GM23338 (cell line): ENCODE results near the gene POLR1C. TPM values are rescaled to one million over a fixed set of nuclear protein-coding genes. Genes with fewer than 3 reads are reported as not detected.

ENCODE experiments used
- ATAC-seq: fragments of 200-7000 bp; cut with Tn5 transposase; 3 replicates; pipeline ENCODE4 v1.9.1; 2020
- DNase-seq: peaks from one replicate; pipeline ENCODE4 v3.0.0-alpha.2; 2015; ENCODE audit warnings: low spot score
- H2AFZ ChIP-seq: fragments of 200-600 bp; sonication (generic); 2 replicates; pipeline ENCODE4 v1.8.0; 2016; ENCODE audit warnings: antibody characterized with exemption, mild to moderate bottlenecking, moderate library complexity
- H3F3A ChIP-seq: fragments of 200-600 bp; sonication (generic); replicated peaks from 2 replicates; pipeline ENCODE4 v1.8.0; 2017; ENCODE audit warnings: antibody characterized with exemption, mixed run types, low read depth
- H3K27ac ChIP-seq: fragments of 200-600 bp; sonication (generic); 2 replicates; pipeline ENCODE4 v1.6.1; 2016; ENCODE audit warnings: low read depth
- H3K27me3 ChIP-seq: fragments of 200-600 bp; sonication (generic); 2 replicates; pipeline ENCODE4 v1.8.0; 2016; ENCODE audit warnings: mild to moderate bottlenecking, mixed run types, moderate library complexity; ENCODE audit not compliant: insufficient read depth
- H3K36me3 ChIP-seq: fragments of 200-600 bp; sonication (generic); 2 replicates; pipeline ENCODE4 v1.8.0; 2016; ENCODE audit warnings: mild to moderate bottlenecking; ENCODE audit not compliant: insufficient read depth
- H3K4me1 ChIP-seq: fragments of 200-600 bp; sonication (generic); 2 replicates; pipeline ENCODE4 v1.8.0; 2016; ENCODE audit warnings: mild to moderate bottlenecking, moderate library complexity; ENCODE audit not compliant: insufficient read depth
- H3K4me2 ChIP-seq: fragments of 200-600 bp; sonication (generic); 2 replicates; pipeline ENCODE4 v1.7.1; 2017; ENCODE audit warnings: mixed run types
- H3K4me3 ChIP-seq: fragments of 200-600 bp; sonication (generic); 2 replicates; pipeline ENCODE4 v1.6.1; 2016; ENCODE audit warnings: mixed run types
- H3K79me2 ChIP-seq: fragments of 200-600 bp; sonication (generic); replicated peaks from 2 replicates; pipeline ENCODE4 v1.8.0; 2017; ENCODE audit warnings: mild to moderate bottlenecking; ENCODE audit not compliant: insufficient read depth
- H3K9me2 ChIP-seq: fragments of 200-600 bp; sonication (generic); 2 replicates; pipeline ENCODE4 v1.8.0; 2017; ENCODE audit not compliant: insufficient read depth
- H4K20me1 ChIP-seq: fragments of 200-600 bp; sonication (generic); replicated peaks from 2 replicates; pipeline ENCODE4 v1.8.0; 2017; ENCODE audit warnings: mild to moderate bottlenecking; ENCODE audit not compliant: insufficient read depth
- H3K27ac Mint-ChIP-seq: 2 replicates; pipeline ENCODE4 v1.8.0; 2020; ENCODE audit warnings: inconsistent platforms, mild to moderate bottlenecking, moderate library complexity, mixed read lengths
- H3K27me3 Mint-ChIP-seq: 3 replicates; pipeline ENCODE4 v1.8.0; 2022; ENCODE audit warnings: low read depth, mild to moderate bottlenecking, moderate library complexity, mixed read lengths, inconsistent platforms; ENCODE audit not compliant: insufficient read depth, poor library complexity
- H3K36me3 Mint-ChIP-seq: 3 replicates; pipeline ENCODE4 v1.8.0; 2021; ENCODE audit warnings: low read depth, mild to moderate bottlenecking, inconsistent platforms, moderate library complexity, mixed read lengths
- H3K4me1 Mint-ChIP-seq: 3 replicates; pipeline ENCODE4 v1.8.0; 2020; ENCODE audit warnings: mild to moderate bottlenecking, inconsistent platforms, mixed read lengths
- H3K4me3 Mint-ChIP-seq: 3 replicates; pipeline ENCODE4 v1.8.0; 2021; ENCODE audit warnings: moderate library complexity, mild to moderate bottlenecking, inconsistent platforms, mixed read lengths
- H3K9me3 Mint-ChIP-seq: 3 replicates; pipeline ENCODE4 v1.8.0; 2020; ENCODE audit warnings: moderate library complexity, mild to moderate bottlenecking, inconsistent platforms, mixed read lengths
- CREB1 ChIP-seq: fragments of 250-450 bp; sonication (Bioruptor Pico); IDR thresholded peaks from 2 replicates; pipeline ENCODE4 v1.5.0; 2020; ENCODE audit warnings: low read depth, mild to moderate bottlenecking, moderate library complexity
- CTCF ChIP-seq, 2 experiments: fragments of 200-600 bp in 1 of 2; sonication (generic) in 1 of 2; conservative IDR thresholded peaks; 2 replicates each; pipeline versions ENCODE4 v1.5.1 to v1.6.1; 2016 to 2017; ENCODE audit warnings: antibody characterized with exemption in 2 of 2, low read depth in 2 of 2, mild to moderate bottlenecking in 2 of 2, moderate library complexity in 1 of 2
- ETS1 ChIP-seq: IDR thresholded peaks from 2 replicates; pipeline ENCODE4 v1.6.1; 2016; ENCODE audit warnings: antibody characterized with exemption
- EZH2 ChIP-seq: fragments of 200-600 bp; sonication (generic); IDR thresholded peaks from one replicate; pipeline ENCODE4 v1.8.0; 2017; ENCODE audit warnings: antibody characterized with exemption, mild to moderate bottlenecking, low read depth; ENCODE audit not compliant: unreplicated experiment
- EZH2phosphoT487 ChIP-seq: fragments of 200-600 bp; sonication (generic); IDR thresholded peaks from one replicate; pipeline ENCODE4 v1.8.1; 2018; ENCODE audit warnings: antibody characterized with exemption; ENCODE audit not compliant: unreplicated experiment
- JUNB ChIP-seq: IDR thresholded peaks from one replicate; pipeline ENCODE4 v1.6.1; 2016; ENCODE audit warnings: antibody characterized with exemption; ENCODE audit not compliant: unreplicated experiment
- NANOG ChIP-seq: IDR thresholded peaks from 2 replicates; pipeline ENCODE4 v1.6.1; 2016; ENCODE audit warnings: antibody characterized with exemption, borderline replicate concordance
- POLR2AphosphoS5 ChIP-seq: IDR thresholded peaks from 2 replicates; pipeline ENCODE4 v1.6.1; 2016; ENCODE audit warnings: antibody characterized with exemption, low read depth
- REST ChIP-seq: IDR thresholded peaks from one replicate; pipeline ENCODE4 v1.6.1; 2018; ENCODE audit warnings: antibody characterized with exemption; ENCODE audit not compliant: unreplicated experiment
- STAT1 ChIP-seq: IDR thresholded peaks from one replicate; pipeline ENCODE4 v1.6.1; 2016; ENCODE audit warnings: antibody characterized with exemption; ENCODE audit not compliant: unreplicated experiment
- ZNF114 ChIP-seq: fragments of 250-450 bp; sonication (Bioruptor Pico); IDR thresholded peaks from 2 replicates; pipeline ENCODE4 v1.5.0; 2020; ENCODE audit warnings: mild to moderate bottlenecking, moderate library complexity
- ZNF331 ChIP-seq: fragments of 250-450 bp; sonication (Bioruptor Pico); IDR thresholded peaks from 2 replicates; pipeline ENCODE4 v1.5.0; 2020; ENCODE audit warnings: low read depth, mild to moderate bottlenecking, moderate library complexity
- ZNF462 ChIP-seq: fragments of 250-450 bp; sonication (Bioruptor Pico); IDR thresholded peaks from 2 replicates; pipeline ENCODE4 v1.5.0; 2020; ENCODE audit warnings: mild to moderate bottlenecking, moderate library complexity
- polyA plus RNA-seq: library from polyadenylated mRNA; unstranded; fragments of >200 nt; fragmentation: Nextera tagmentation; extraction: Ambion mirVana; gene quantifications from 2 replicates; pipeline ENCODE4 v1.2.1, GENCODE V29; 2016
- total RNA-seq: library from RNA; depleted of rRNA; stranded (reverse); fragments of >200 nt; shearing (Covaris generic); gene quantifications from 2 replicates; pipeline ENCODE4 v1.2.3, GENCODE V29; 2014

POLR1C gene
- total and polyA plus RNA-seq, 2 experiments from 2014 or later = 26.6 to 47.0 TPM

GRCh38 chr6:43493230-43493629, 23.7 kb upstream of the POLR1C start:
- Mint-ChIP-seq H3K4me3 (no peak overlapping the region; the same call in 2 of the 3 replicates), H3K4me1 (peaks cover 39% of the 10 kb centered on the region), H3K27me3 (peaks cover 6% of the 10 kb centered on the region), H3K27ac (no peak overlapping the region; the same call in 1 of the 2 replicates), H3K36me3 (peaks cover 7% of the 10 kb centered on the region), H3K9me3 (no peaks in the 10 kb centered on the region)
- Histone ChIP-seq H3K27ac (no peak overlapping the region), H3K9me2 (no peaks in the 10 kb centered on the region), H3K4me2 (no peak overlapping the region), H3K4me1 (peaks cover 16% of the 10 kb centered on the region), H4K20me1 (peaks cover 16% of the 10 kb centered on the region), H3K27me3 (no peaks in the 10 kb centered on the region), H2AFZ (no peak overlapping the region), H3K4me3 (no peak overlapping the region), H3K79me2 (peaks cover 45% of the 10 kb centered on the region), H3K36me3 (no peaks in the 10 kb centered on the region), H3F3A (no peaks in the 10 kb centered on the region)
- DNase-seq (no peak), ATAC-seq (no peak)
- TF ChIP-seq ZNF462 (CRISPR knock-in tag) (no peak), EZH2 (no peak), JUNB (no peak), POLR2AphosphoS5 (no peak), ZNF331 (no peak), EZH2phosphoT487 (no peak), CTCF (conservative IDR thresholded peaks at IDR 0.05; ENCODE audit: low read depth in 2 of 2) (no peak), NANOG (no peak), STAT1 (no peak), REST (no peak), ZNF114 (CRISPR knock-in tag) (no peak), ETS1 (no peak), CREB1 (CRISPR knock-in tag) (no peak)
